BLaER1 treated with 17β-estradiol and CSF1 and Interleukin-3, amounts not matched to agents 10 nM and 100 nM (cell line): ENCODE data around the gene LAMC1.

Source experiments
- H3K27ac ChIP-seq, 11 experiments: shearing (Covaris generic); formaldehyde crosslinking; 2 replicates each; pipeline ENCODE4 v1.8.1; 2022
- H3K27me3 ChIP-seq, 11 experiments: shearing (Covaris generic); formaldehyde crosslinking; 2 replicates each; pipeline ENCODE4 v1.8.1; 2022
- H3K36me3 ChIP-seq, 11 experiments: shearing (Covaris generic); formaldehyde crosslinking; 2 replicates each; pipeline ENCODE4 v1.8.1; 2022
- H3K4me1 ChIP-seq, 10 experiments: shearing (Covaris generic); formaldehyde crosslinking; 2 replicates each; pipeline ENCODE4 v1.8.1; 2022
- H3K4me2 ChIP-seq, 11 experiments: shearing (Covaris generic); formaldehyde crosslinking; 2 replicates each; pipeline ENCODE4 v1.8.1; 2022
- H3K4me3 ChIP-seq, 10 experiments: shearing (Covaris generic); formaldehyde crosslinking; 2 replicates each; pipeline ENCODE4 v1.8.1; 2022
- H3K9ac ChIP-seq, 11 experiments: shearing (Covaris generic); formaldehyde crosslinking; 2 replicates each; pipeline ENCODE4 v1.8.1; 2022
- H3K9me3 ChIP-seq, 11 experiments: shearing (Covaris generic); formaldehyde crosslinking; replicated peaks in 1 of 11; 2 replicates each; pipeline ENCODE4 v1.8.1; 2022
- H4K20me1 ChIP-seq, 11 experiments: shearing (Covaris generic); formaldehyde crosslinking; 2 replicates each; pipeline ENCODE4 v1.8.1; 2022
- Cebpa-rat ChIP-seq, 11 experiments: shearing (Covaris generic); IDR thresholded peaks; 2 replicates each; pipeline ENCODE4 v1.8.1; 2022

LAMC1 gene

GRCh38 chr1:183043872-183044854, 20.9 kb downstream of the LAMC1 start:
- H3K36me3 ChIP-seq: peaks cover 0 to 15% (median 0%) of the 10 kb centered on the region in 11 experiments; a peak in 3 of 22 replicates
- H3K4me1 ChIP-seq: peaks cover 48 to 91% (median 74%) of the 10 kb centered on the region in 10 experiments
- peak overlapping the region in 7 of 11 experiments; percentile 7 to 43 (median 30); a peak in 12 of 22 replicates for H3K27ac ChIP-seq
- peak overlapping the region in 10 of 11 experiments; percentile 6 to 63 (median 54); a peak in 19 of 22 replicates for H3K4me2 ChIP-seq
- H3K9ac ChIP-seq: 0 out of 22 replicates have a peak overlapping the region, but pooled peaks of 1 of the 11 experiments have one; percentile 18
- no peaks in the 10 kb centered on the region for H3K9me3 ChIP-seq
- TF ChIP-seq Cebpa-rat (IDR thresholded peaks at IDR 0.05): no peak
- peaks cover 0 to 52% (median 17%) of the 10 kb centered on the region in 11 experiments; a peak in 11 of 22 replicates for H4K20me1 ChIP-seq
- no peaks in the 10 kb centered on the region for H3K27me3 ChIP-seq
- no peak overlapping the region for H3K4me3 ChIP-seq

DNA sequence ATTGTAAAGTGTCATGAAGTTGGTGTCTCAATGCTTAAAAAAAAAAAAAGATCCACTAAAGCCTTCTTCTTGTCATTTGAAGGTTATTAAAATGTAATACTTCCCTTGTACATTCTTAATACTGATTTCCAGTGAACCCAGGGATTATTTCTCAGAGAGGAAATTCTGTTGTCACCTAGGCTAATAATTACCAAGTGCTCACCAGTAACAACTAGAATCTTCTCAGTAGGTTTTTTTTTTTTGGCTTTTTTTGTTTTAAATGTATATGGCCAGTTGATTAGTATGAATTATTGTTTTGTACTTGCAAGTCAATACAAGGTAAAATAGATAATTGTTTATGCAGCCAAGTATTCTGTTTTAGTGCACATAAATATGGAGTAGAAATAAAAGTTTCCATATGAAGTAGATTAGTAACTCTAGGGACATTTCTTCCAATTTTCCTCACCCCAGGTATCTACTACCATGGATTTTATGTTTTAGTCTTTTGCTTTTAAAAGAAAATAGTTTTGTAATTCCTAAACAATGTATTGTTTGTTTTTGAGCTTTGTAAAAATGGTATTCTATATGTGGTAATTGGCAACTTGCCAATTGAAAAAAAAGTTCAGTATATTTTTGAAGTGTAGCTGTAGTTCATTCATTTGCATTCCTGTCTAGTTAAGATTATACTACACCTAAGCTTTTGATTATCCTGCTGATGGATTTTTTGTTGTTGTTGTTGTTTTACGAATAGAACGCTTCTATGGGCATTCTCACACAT, 21.9 kb downstream of the LAMC1 start:
- no peaks in the 10 kb centered on the region for H3K9me3 ChIP-seq
- H4K20me1 ChIP-seq: peaks cover 0 to 61% (median 21%) of the 10 kb centered on the region in 11 experiments; a peak in 11 of 22 replicates
- H3K36me3 ChIP-seq: peaks cover 0 to 21% (median 0%) of the 10 kb centered on the region in 11 experiments; a peak in 6 of 22 replicates
- TF ChIP-seq Cebpa-rat (IDR thresholded peaks at IDR 0.05): no peak
- no peak overlapping the region for H3K9ac ChIP-seq
- H3K4me1 ChIP-seq: peaks cover 39 to 83% (median 65%) of the 10 kb centered on the region in 10 experiments
- H3K4me3 ChIP-seq: no peak overlapping the region
- peak overlapping the region in 10 of 11 experiments; percentile 6 to 63 (median 54); a peak in 16 of 22 replicates for H3K4me2 ChIP-seq
- no peaks in the 10 kb centered on the region for H3K27me3 ChIP-seq
- peak overlapping the region in 4 of 11 experiments; percentile 26 to 43 (median 39); a peak in 6 of 22 replicates for H3K27ac ChIP-seq

GRCh38 chr1:183048087-183049085, 25.2 kb downstream of the LAMC1 start:
- H3K9ac ChIP-seq: no peak overlapping the region
- no peak for TF ChIP-seq Cebpa-rat (IDR thresholded peaks at IDR 0.05)
- peak overlapping the region; percentile 25 to 67 (median 48); a peak in 21 of 22 replicates for H3K4me2 ChIP-seq
- peaks cover 0 to 5% (median 0%) of the 10 kb centered on the region in 11 experiments; a peak in 2 of 22 replicates for H3K9me3 ChIP-seq
- H3K27me3 ChIP-seq: no peaks in the 10 kb centered on the region
- H3K4me3 ChIP-seq: no peak overlapping the region
- H3K36me3 ChIP-seq: peaks cover 0 to 46% (median 8%) of the 10 kb centered on the region in 11 experiments; a peak in 13 of 22 replicates
- H3K4me1 ChIP-seq: peaks cover 21 to 62% (median 41%) of the 10 kb centered on the region in 10 experiments
- H3K27ac ChIP-seq: peak overlapping the region in 1 of 11 experiments; percentile 9; a peak in 2 of 22 replicates
- H4K20me1 ChIP-seq: peaks cover 0 to 75% (median 24%) of the 10 kb centered on the region in 11 experiments; a peak in 16 of 22 replicates

- H3K27ac ChIP-seq: no peak overlapping the region
- no peak overlapping the region for H3K4me2 ChIP-seq
These were observed 28.3 kb downstream of the LAMC1 start for GRCh38 chr1:183051546-183051945.

DNA sequence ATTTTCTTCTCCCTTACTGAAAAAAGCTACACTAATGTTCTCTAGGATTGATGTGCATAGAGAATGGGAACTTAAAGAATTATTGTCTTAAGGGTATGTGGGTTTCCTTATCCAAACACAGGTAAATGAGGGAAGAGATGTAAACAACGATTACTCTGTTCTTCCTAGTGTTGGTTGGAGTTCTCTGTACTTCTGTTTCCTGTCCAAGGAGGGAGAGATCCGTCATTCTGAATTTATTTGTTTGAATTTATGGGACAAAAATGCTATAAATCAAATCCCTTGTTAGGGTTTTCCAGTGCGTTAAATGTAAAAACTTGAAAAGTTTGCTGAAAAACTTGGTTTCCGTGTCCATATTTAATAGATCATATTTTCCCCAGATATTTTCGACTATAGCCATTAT, 29.6 kb downstream of the LAMC1 start:
- H3K4me1 ChIP-seq: peaks cover 10 to 39% (median 16%) of the 10 kb centered on the region in 10 experiments
- peaks cover 0 to 52% (median 16%) of the 10 kb centered on the region in 11 experiments; a peak in 15 of 22 replicates for H3K36me3 ChIP-seq
- no peak overlapping the region for H3K4me2 ChIP-seq
- H3K9me3 ChIP-seq: peaks cover 0 to 5% (median 0%) of the 10 kb centered on the region in 11 experiments; a peak in 4 of 22 replicates
- H3K9ac ChIP-seq: no peak overlapping the region
- no peak overlapping the region for H3K27ac ChIP-seq
- H4K20me1 ChIP-seq: peaks cover 4 to 93% (median 47%) of the 10 kb centered on the region in 11 experiments; a peak in 18 of 22 replicates
- no peaks in the 10 kb centered on the region for H3K27me3 ChIP-seq
- TF ChIP-seq Cebpa-rat (IDR thresholded peaks at IDR 0.05): no peak
- H3K4me3 ChIP-seq: no peak overlapping the region

More at GRCh38 chr1:183051546-183051945, 28.3 kb downstream of the LAMC1 start:
- no peak for TF ChIP-seq Cebpa-rat (IDR thresholded peaks at IDR 0.05)
- Histone ChIP-seq H4K20me1 (peaks cover 4 to 92% (median 34%) of the 10 kb centered on the region in 11 experiments; a peak in 17 of 22 replicates), H3K27me3 (no peaks in the 10 kb centered on the region), H3K36me3 (peaks cover 0 to 59% (median 16%) of the 10 kb centered on the region in 11 experiments; a peak in 15 of 22 replicates), H3K4me3 (no peak overlapping the region), H3K9ac (no peak overlapping the region), H3K4me1 (peaks cover 14 to 42% (median 21%) of the 10 kb centered on the region in 10 experiments), H3K9me3 (peaks cover 0 to 5% (median 0%) of the 10 kb centered on the region in 11 experiments; a peak in 4 of 22 replicates)

DNA sequence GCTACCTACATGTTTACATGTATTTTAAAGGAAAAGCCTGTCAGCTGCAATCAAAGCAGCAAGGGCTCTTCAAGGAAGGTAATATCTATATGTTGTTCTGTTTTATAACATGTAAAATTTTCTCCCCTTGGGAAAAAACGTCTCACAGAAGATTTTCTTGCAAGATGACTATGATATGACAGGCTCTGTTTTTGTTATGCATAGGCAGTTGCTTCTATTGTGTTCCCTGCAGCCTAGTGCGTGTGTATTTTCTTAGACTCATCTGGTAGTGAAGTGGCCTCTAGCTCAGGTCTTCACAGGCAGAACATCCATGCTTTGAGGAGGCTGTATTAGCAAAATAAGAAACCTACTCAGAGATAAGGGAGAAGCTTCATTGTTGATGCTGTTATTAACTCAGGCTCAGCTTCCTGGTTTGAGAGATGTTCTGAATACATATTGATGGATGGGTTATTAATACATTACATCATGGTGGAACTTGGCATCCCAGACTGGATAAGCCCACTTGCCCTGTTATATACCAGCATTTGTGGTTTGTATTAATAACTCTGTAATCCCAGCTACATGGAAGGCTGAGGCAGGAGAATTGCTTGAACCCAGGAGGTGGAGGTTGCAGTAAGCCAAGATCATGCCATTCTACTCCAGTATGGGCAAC, 35.8 kb downstream of the LAMC1 start:
- peaks cover 0 to 6% (median 2%) of the 10 kb centered on the region in 11 experiments; a peak in 8 of 22 replicates for H3K9me3 ChIP-seq

More for the DNA sequence above, 35.8 kb downstream of the LAMC1 start:
- H3K9ac ChIP-seq: no peak overlapping the region
- no peak for TF ChIP-seq Cebpa-rat (IDR thresholded peaks at IDR 0.05)
- peaks cover 0 to 41% (median 8%) of the 10 kb centered on the region in 11 experiments; a peak in 14 of 22 replicates for H3K36me3 ChIP-seq
- H3K4me1 ChIP-seq: peaks cover 12 to 40% (median 22%) of the 10 kb centered on the region in 10 experiments; a peak in 19 of 20 replicates
- H3K27me3 ChIP-seq: no peaks in the 10 kb centered on the region
- H4K20me1 ChIP-seq: peaks cover 4 to 100% (median 56%) of the 10 kb centered on the region in 11 experiments; a peak in 18 of 22 replicates
- H3K4me2 ChIP-seq: peak overlapping the region in 2 of 11 experiments; percentile 20 to 35; a peak in 1 of 22 replicates
- 0 out of 22 replicates have a peak overlapping the region, but pooled peaks of 3 of the 11 experiments have one; percentile 3 to 50 (median 6) for H3K27ac ChIP-seq
- H3K4me3 ChIP-seq: no peak overlapping the region
